Esophagus (tissue), 2 donors: ENCODE data around the gene RASA1. TPM values are rescaled to one million over a fixed set of nuclear protein-coding genes. Genes with fewer than 3 reads are reported as not detected.
"Not testable (repeated sequence)": the region's sequence is repeated elsewhere in the genome, so short reads cannot be mapped to it uniquely, and the experiment has no call there.

ENCODE experiments used
- H3K27ac ChIP-seq, 2 donors: one replicate each; pipeline ENCODE4 v1.5.1; 2013; ENCODE audit warnings: low read depth in 2 of 2, mild to moderate bottlenecking in 2 of 2, inconsistent platforms in 1 of 2, low read length in 1 of 2, moderate library complexity in 1 of 2
- H3K27me3 ChIP-seq, 2 donors: one replicate each; pipeline ENCODE4 v1.6.1; 2013; ENCODE audit warnings: low read length in 2 of 2, control low read depth in 1 of 2, mild to moderate bottlenecking in 1 of 2; ENCODE audit not compliant: insufficient read depth in 2 of 2, control insufficient read depth in 1 of 2
- H3K36me3 ChIP-seq, 2 donors: one replicate each; pipeline ENCODE4 v1.6.1; 2013; ENCODE audit warnings: low read length in 1 of 2; ENCODE audit not compliant: control insufficient read depth in 2 of 2, insufficient read depth in 2 of 2
- H3K4me1 ChIP-seq, 2 donors: one replicate each; pipeline ENCODE4 v1.6.1; 2013; ENCODE audit warnings: low read length in 1 of 2; ENCODE audit not compliant: control insufficient read depth in 2 of 2, insufficient read depth in 2 of 2
- H3K4me3 ChIP-seq, 2 donors: one replicate each; pipeline ENCODE4 v1.5.1; 2013; ENCODE audit warnings: low read length in 2 of 2, mild to moderate bottlenecking in 2 of 2, low read depth in 1 of 2, moderate library complexity in 1 of 2
- H3K9me3 ChIP-seq, 2 donors: one replicate each; pipeline ENCODE4 v1.6.1; 2013; ENCODE audit warnings: mild to moderate bottlenecking in 2 of 2, low read depth in 1 of 2, low read length in 1 of 2, moderate library complexity in 1 of 2; ENCODE audit not compliant: control insufficient read depth in 2 of 2, insufficient read depth in 1 of 2
- WGBS, 2 donors: extraction: QIAGEN DNeasy Blood & Tissue Kit; methylation state at CpG; one replicate each; pipeline ENCODE4 v1.1.7; 2013; 5-methylcytosine and 5-hydroxymethylcytosine counted together
- polyA plus RNA-seq, 2 donors: library from polyadenylated mRNA; stranded (reverse); fragments of 200-250 nt; gene quantifications; one replicate each; pipeline ENCODE4 v1.2.3, GENCODE V29; 2013
- donor health status: healthy with polysubstance abuse.
- donor health status: Bipolar disorder and iron deficiency.

RASA1 gene
- polyA plus RNA-seq, 2 donors = 6.7 to 9.3 TPM

DNA sequence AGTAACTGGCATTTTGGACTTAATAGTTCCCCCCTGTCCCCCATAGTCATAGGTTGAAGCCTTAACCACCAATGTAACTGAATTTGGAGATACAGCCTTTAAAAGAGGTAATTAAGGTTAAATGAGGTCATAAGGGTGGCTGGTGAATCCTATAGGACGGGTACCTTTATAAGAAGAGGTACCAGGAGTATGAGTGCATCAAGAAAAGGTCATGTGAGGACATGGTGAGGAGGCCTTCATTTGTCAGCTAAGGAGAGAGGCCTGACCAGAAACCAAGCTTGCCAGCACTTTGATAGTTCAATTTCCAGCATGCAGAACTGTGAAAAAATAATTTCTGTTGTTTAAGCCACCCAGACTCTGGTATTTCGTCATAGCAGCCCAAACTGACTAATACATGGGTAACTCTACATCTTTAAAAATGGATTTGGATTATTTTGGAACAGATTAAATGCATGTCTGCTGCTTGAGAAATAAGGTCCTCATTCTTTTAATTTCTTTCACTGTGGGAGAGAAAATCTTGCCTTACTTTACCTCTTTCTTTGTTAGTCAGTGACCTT, 9.7 kb downstream of the RASA1 start:
- WGBS, 2 donors = 92% methylated on average over 2 of the region's 2 CpGs
- Histone ChIP-seq H3K36me3 (peaks cover 0 to 3% of the 10 kb centered on the region in 2 donors), H3K4me1 (peaks cover 2% of the 10 kb centered on the region in 2 donors), H3K27ac (no peak overlapping the region), H3K9me3 (peaks cover 0 to 2% of the 10 kb centered on the region in 2 donors), H3K27me3 (no peaks in the 10 kb centered on the region), H3K4me3 (no peak overlapping the region)

GRCh38 chr5:87278590-87279100, 11.0 kb downstream of the RASA1 start:
- H3K27ac ChIP-seq = no peak overlapping the region
- peaks cover 0 to 2% of the 10 kb centered on the region in 2 donors for H3K9me3 ChIP-seq
- peaks cover 2% of the 10 kb centered on the region in 2 donors for H3K4me1 ChIP-seq
- no peaks in the 10 kb centered on the region for H3K27me3 ChIP-seq
- H3K4me3 ChIP-seq = no peak overlapping the region
- peaks cover 0 to 3% of the 10 kb centered on the region in 2 donors for H3K36me3 ChIP-seq
- WGBS, 2 donors = 97 to 98% methylated on average over 4 of the region's 4 CpGs

DNA sequence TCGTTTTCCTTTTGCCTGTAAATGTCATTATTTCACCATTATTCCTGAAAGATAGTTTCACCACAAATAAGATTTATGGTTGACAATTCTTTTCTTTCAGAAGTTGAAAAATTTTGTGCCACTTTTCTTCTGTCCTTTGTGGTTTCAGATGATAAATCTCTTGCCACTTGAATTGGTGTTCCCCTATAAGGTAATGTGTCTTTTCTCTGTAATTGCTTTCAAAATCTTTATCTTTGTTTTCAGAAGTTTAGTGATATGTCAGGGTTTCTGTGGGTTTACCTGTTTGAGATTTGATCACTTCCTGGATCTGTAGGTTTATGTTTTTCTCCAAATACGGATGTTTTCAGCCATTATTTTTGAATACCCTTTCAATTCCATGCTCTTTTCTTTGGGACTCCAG, 14.6 kb downstream of the RASA1 start:
- Histone ChIP-seq H3K36me3 (no peaks in the 10 kb centered on the region), H3K4me3 (no peak overlapping the region), H3K27ac (no peak overlapping the region), H3K4me1 (peaks cover 0 to 2% of the 10 kb centered on the region in 2 donors), H3K27me3 (no peaks in the 10 kb centered on the region), H3K9me3 (peaks cover 0 to 2% of the 10 kb centered on the region in 2 donors)
- WGBS, 2 donors = 71 to 73% methylated on average over 2 of the region's 2 CpGs

GRCh38 chr5:87287266-87287665, 19.6 kb downstream of the RASA1 start:
- not testable (repeated sequence) for H3K27ac ChIP-seq, H3K27me3 ChIP-seq, H3K4me3 ChIP-seq, H3K4me1 ChIP-seq, H3K36me3 ChIP-seq, H3K9me3 ChIP-seq
- 99% methylated on average over 4 of the region's 4 CpGs for WGBS, 2 donors

DNA sequence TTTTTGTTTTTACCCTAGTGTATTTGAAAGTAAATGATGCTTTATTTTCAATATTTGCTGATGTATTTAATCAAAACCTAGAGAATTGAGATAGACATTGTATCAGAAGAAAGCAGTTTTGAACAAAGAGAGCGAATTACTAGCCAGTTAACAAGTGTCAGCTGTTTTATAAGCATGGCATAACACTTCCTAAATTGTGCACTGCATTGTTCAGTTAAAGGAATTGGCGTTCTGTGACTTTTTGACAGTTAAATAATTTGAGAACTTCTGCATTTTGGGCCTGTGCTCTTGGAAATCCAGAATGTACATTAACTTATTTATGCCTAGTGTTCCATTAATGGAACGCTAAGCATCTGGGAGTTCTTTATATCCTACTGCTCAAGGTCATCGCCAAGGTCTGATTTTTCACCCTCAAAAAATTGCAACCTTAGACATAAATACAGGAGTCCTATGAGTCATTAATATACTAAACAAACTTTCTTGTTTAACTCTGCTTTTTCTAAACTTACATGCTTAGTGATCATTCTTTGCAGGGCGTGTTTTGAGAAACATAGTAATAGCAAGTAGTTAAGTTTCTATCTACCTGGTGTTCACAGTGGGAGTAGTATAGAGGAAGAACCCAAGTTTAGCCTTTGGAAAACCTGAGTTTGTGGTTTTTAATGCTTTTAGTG, 31.1 kb downstream of the RASA1 start:
- no peak overlapping the region for H3K4me3 ChIP-seq
- H3K9me3 ChIP-seq = no peaks in the 10 kb centered on the region
- no peak overlapping the region for H3K27ac ChIP-seq
- H3K36me3 ChIP-seq = no peaks in the 10 kb centered on the region
- no peaks in the 10 kb centered on the region for H3K27me3 ChIP-seq
- peaks cover 0 to 2% of the 10 kb centered on the region in 2 donors for H3K4me1 ChIP-seq
- WGBS, 2 donors = 81 to 84% methylated on average over 5 of the region's 5 CpGs

GRCh38 chr5:87300176-87300575, 32.5 kb downstream of the RASA1 start:
- 90 to 93% methylated on average over 6 of the region's 6 CpGs for WGBS, 2 donors
- peaks cover 0 to 2% of the 10 kb centered on the region in 2 donors for H3K4me1 ChIP-seq
- no peak overlapping the region for H3K27ac ChIP-seq
- H3K36me3 ChIP-seq = no peaks in the 10 kb centered on the region
- no peaks in the 10 kb centered on the region for H3K9me3 ChIP-seq
- H3K4me3 ChIP-seq = no peak overlapping the region
- H3K27me3 ChIP-seq = no peaks in the 10 kb centered on the region

DNA sequence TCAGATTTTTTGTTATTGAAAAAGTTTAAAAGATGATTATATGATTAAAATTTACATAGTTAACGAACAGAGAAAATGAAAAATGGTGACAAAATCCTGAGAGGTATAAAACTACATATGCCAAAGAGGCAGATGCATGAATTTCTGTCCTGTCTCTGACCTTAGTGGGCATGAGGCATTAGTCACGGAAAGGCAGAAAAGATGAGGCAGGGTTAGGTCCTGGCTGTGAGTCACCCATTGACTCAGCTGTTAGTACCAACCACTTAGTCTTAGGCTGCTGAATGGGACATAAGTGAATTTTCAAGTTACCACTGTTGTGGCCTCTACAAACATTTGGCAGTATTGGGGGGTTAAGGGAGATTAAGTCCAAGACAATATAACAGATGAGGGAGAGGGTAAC, 33.1 kb downstream of the RASA1 start:
- no peaks in the 10 kb centered on the region for H3K36me3 ChIP-seq
- H3K9me3 ChIP-seq = no peaks in the 10 kb centered on the region
- H3K27ac ChIP-seq = no peak overlapping the region
- 56 to 71% methylated on average over 2 of the region's 2 CpGs for WGBS, 2 donors
- peaks cover 0 to 2% of the 10 kb centered on the region in 2 donors for H3K4me1 ChIP-seq
- H3K27me3 ChIP-seq = no peaks in the 10 kb centered on the region
- no peak overlapping the region for H3K4me3 ChIP-seq

GRCh38 chr5:87302061-87302460, 34.4 kb downstream of the RASA1 start:
- H3K27ac ChIP-seq = no peak overlapping the region
- no peaks in the 10 kb centered on the region for H3K36me3 ChIP-seq
- peaks cover 0 to 2% of the 10 kb centered on the region in 2 donors for H3K4me1 ChIP-seq
- H3K4me3 ChIP-seq = no peak overlapping the region
- H3K9me3 ChIP-seq = no peaks in the 10 kb centered on the region
- H3K27me3 ChIP-seq = no peaks in the 10 kb centered on the region

DNA sequence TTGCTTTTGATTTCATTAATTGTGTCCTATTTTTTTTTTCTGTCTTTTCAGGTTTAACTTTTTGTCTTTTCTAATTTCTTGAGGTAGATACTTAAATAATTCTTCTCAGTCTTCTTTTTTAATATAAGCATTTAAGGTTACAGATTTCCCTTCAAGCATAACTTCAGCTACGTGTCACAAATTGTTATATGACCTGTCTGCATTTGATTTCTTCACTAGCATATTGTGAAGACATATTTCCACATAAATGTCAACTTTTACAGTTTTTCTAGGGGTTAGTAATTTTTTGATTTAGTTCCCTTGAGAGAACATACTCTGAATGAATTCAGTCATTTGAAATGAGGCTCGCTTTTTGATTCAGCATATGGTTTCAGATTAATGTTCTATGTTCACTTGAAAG, 35.6 kb downstream of the RASA1 start:
- Histone ChIP-seq H3K27me3 (no peaks in the 10 kb centered on the region), H3K9me3 (no peaks in the 10 kb centered on the region), H3K27ac (no peak overlapping the region), H3K4me3 (no peak overlapping the region), H3K4me1 (peaks cover 0 to 2% of the 10 kb centered on the region in 2 donors), H3K36me3 (no peaks in the 10 kb centered on the region)
- WGBS, 2 donors = 96% methylated on average over 2 of the region's 2 CpGs

DNA sequence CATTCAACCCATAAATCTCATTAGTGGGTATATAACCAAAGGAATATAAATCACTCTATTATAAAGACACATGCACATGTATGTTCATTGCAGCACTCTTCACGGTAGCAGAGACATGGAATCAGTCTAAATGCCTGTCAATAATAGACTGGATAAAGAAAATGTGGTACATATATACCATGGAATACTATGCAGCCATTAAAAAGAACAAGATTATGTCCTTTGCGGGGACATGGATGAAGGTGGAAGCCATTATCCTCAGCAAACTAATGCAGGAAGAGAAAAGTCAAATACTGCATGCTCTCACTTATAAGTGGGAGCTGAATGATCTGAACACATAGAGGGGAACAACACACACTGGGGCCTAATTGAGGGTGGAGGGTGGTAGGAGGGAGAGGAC, 38.4 kb downstream of the RASA1 start:
- H3K4me1 ChIP-seq, H3K27me3 ChIP-seq, H3K9me3 ChIP-seq, H3K4me3 ChIP-seq, H3K36me3 ChIP-seq, H3K27ac ChIP-seq: not testable (repeated sequence)
- WGBS, 2 donors = 98 to 100% methylated on average over 2 of the region's 2 CpGs
